ENCODE data around the gene ERICH4.

GRCh38 chr19:41399525-41399924 is 43.4 kb upstream of the ERICH4 start:
- no peak for TF ChIP-seq CTCF (conservative IDR thresholded peaks at IDR 0.05)
- TF ChIP-seq EZH2 (IDR thresholded peaks at IDR 0.05; ENCODE audit: low read depth), result no peak
